GM18526 (cell line): ENCODE data around the gene POLQ.
A peak's percentile ranks its signal among the peaks of the same experiment; 100 is the strongest.

Experiments used
- POLR2A ChIP-seq: IDR thresholded peaks from 3 replicates; pipeline ENCODE4 v1.6.1; 2011; ENCODE audit not compliant: insufficient read length; ENCODE audit errors: extremely low read depth

The POLQ gene

GRCh38 chr3:121545574-121546455 is at the start of gene POLQ:
POLQ (minus strand) TSS chr3:121545988; CDS start chr3:121545877, 111 bp downstream.
- peak; percentile 65 for TF ChIP-seq POLR2A

- TF ChIP-seq POLR2A, result no peak
Observed at GRCh38 chr3:121594850-121595249, 49.1 kb upstream of the POLQ start.

- no peak for TF ChIP-seq POLR2A
Observed at GRCh38 chr3:121592856-121593702, 47.3 kb upstream of the POLQ start, which contains the start of gene FBXO40. FBXO40 (plus strand) TSS chr3:121593379; CDS start chr3:121620576, 27,197 bp downstream.

GRCh38 chr3:121584418-121584817 is 38.6 kb upstream of the POLQ start:
- no peak for TF ChIP-seq POLR2A

- no peak for TF ChIP-seq POLR2A
Observed at GRCh38 chr3:121581691-121582090, 35.9 kb upstream of the POLQ start.

GRCh38 chr3:121574449-121574848 is 28.7 kb upstream of the POLQ start:
- no peak for TF ChIP-seq POLR2A

GRCh38 chr3:121567649-121568048 is 21.9 kb upstream of the POLQ start, which contains the start of gene ARGFX:
ARGFX (plus strand) TSS chr3:121567949; CDS start chr3:121570714, 2,765 bp downstream.
- TF ChIP-seq POLR2A, result no peak

GRCh38 chr3:121566773-121567172 is 21.0 kb upstream of the POLQ start:
- TF ChIP-seq POLR2A, result no peak

GRCh38 chr3:121562148-121562547 is 16.4 kb upstream of the POLQ start:
- TF ChIP-seq POLR2A, result no peak

GRCh38 chr3:121557426-121557934 is 11.7 kb upstream of the POLQ start:
- no peak for TF ChIP-seq POLR2A

GRCh38 chr3:121552797-121553196 is 7.0 kb upstream of the POLQ start:
- TF ChIP-seq POLR2A, result no peak

GRCh38 chr3:121552379-121552778 is 6.6 kb upstream of the POLQ start:
- TF ChIP-seq POLR2A, result no peak

GRCh38 chr3:121545049-121545573 is 677 bp downstream of the POLQ start:
- TF ChIP-seq POLR2A, result no peak

- TF ChIP-seq POLR2A, result no peak
Observed at GRCh38 chr3:121542924-121543323, 2.9 kb downstream of the POLQ start.

GRCh38 chr3:121531269-121531668 is 14.5 kb downstream of the POLQ start:
- no peak for TF ChIP-seq POLR2A
